Measurements from ENCODE around the gene FBXO8. TPM values are rescaled to one million over a fixed set of nuclear protein-coding genes. Genes with fewer than 3 reads are reported as not detected.

The FBXO8 gene
- total RNA-seq, 1 experiment from 2014 or later: 8.2 TPM

DNA sequence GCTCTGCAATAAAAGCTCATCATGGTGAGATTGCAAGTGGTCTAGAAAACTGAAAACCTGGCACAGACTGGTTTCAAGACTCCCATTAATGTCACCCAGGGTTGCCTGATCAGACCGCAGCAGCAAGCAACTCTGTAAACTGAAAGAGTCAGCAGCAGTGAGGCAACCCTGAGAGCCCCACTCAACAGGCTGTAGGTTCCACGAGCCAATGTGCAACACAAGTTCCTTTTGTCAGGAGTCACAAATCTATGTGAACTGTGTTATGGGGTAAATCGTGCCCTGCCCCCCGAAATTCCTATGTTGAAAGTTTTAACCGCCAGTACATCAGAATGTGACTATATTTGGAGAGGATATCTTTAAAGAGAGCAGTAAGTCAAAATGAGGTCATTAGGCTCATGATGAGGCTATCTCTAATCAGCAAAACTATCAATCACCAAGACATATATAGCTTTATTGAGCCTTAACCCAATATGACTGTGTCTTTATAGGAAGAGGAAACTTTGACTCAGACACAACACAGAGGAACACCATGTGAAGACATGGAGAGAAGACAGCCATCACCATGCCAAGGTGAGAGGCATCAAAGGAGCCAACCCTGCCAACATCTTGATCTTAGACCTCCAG lies 94.0 kb downstream of the FBXO8 start:
- intact Hi-C loops (cut with micrococcal nuclease): no loop called here
- Histone ChIP-seq H3K36me3 (ENCODE audit: low read depth, low read length) (no peaks in the 10 kb centered on the region), H3K9me3 (ENCODE audit: low read length) (no peaks in the 10 kb centered on the region), H3K79me2 (ENCODE audit: low read length) (no peaks in the 10 kb centered on the region), H3K27me3 (ENCODE audit: low read length) (no peaks in the 10 kb centered on the region), H3K27ac (ENCODE audit: low read length) (no peak overlapping the region), H3K9ac (ENCODE audit: low read length) (no peak overlapping the region), H3K4me3 (ENCODE audit: low read length) (no peak overlapping the region), H3K4me1 (ENCODE audit: insufficient read depth, low read length) (no peaks in the 10 kb centered on the region), H3F3A (ENCODE audit: low read length, unreplicated experiment) (no peaks in the 10 kb centered on the region), H3K9me2 (replicated peaks; ENCODE audit: low read length) (no peaks in the 10 kb centered on the region), H2AFZ (ENCODE audit: low read length) (no peak overlapping the region), H3K4me2 (ENCODE audit: low read length) (no peak overlapping the region), H4K20me1 (ENCODE audit: low read length) (no peaks in the 10 kb centered on the region)
- ATAC-seq (no peak), DNase-seq (no peak)
- ChIA-PET CTCF (no interaction called here), POLR2A (ENCODE audit: unreplicated experiment) (interaction anchor here (0.5 kb wide), 1 partner anchor 388 kb away, joined by 3 read pairs; no protein-coding TSS in a partner anchor)
- no TSS peak for BruUV-seq (replicated peaks)
- no peak for TF ChIP-seq EZH2 (IDR thresholded peaks at IDR 0.05; ENCODE audit: low read length, unreplicated experiment)
- no peak for TF ChIP-seq EZH2phosphoT487 (IDR thresholded peaks at IDR 0.05; ENCODE audit: borderline replicate concordance, low read length)
- no peak for TF ChIP-seq CTCF (conservative IDR thresholded peaks at IDR 0.05; ENCODE audit: low read depth, low read length)

Other genes with a start within 250 kb of the FBXO8 start
- 8.1 and 8.4 TPM in 2 replicates for gene CEP44, start 244 bp upstream of the FBXO8 start, total RNA-seq (2014; rRNA removed)
- gene HPGD, start 238.8 kb upstream of the FBXO8 start, total RNA-seq (2014; rRNA removed): 32.3 and 33.5 TPM in 2 replicates

Measured in PC-3 (cell line).